GM19455 (cell line): ENCODE data around the gene RPRD2.
A peak's percentile ranks its signal among the peaks of the same experiment; 100 is the strongest.

Source experiments
- ATAC-seq: cut with Tn5 transposase; IDR thresholded peaks from one replicate; pipeline ENCODE4 v1.9.1; 2021; ENCODE audit not compliant: unreplicated experiment

RPRD2 gene

GRCh38 chr1:150513351-150513791, 149.4 kb downstream of the RPRD2 start:
- ATAC-seq = no peak

GRCh38 chr1:150514260-150514659, 150.3 kb downstream of the RPRD2 start:
- ATAC-seq = no peak

GRCh38 chr1:150514913-150515327, 151.0 kb downstream of the RPRD2 start:
- no peak for ATAC-seq

- ATAC-seq = peak; percentile 93
Observed at GRCh38 chr1:150515328-150516049, 151.5 kb downstream of the RPRD2 start, which contains the start of gene FALEC. FALEC (plus strand) TSS chr1:150515752.

GRCh38 chr1:150516050-150516591, 152.2 kb downstream of the RPRD2 start:
- no peak for ATAC-seq

GRCh38 chr1:150516616-150517015, 152.7 kb downstream of the RPRD2 start:
- no peak for ATAC-seq

- no peak for ATAC-seq
Observed at GRCh38 chr1:150521196-150521968, 157.4 kb downstream of the RPRD2 start.

GRCh38 chr1:150525348-150525747, 161.4 kb downstream of the RPRD2 start:
- no peak for ATAC-seq
